Stimulated activated CD8-positive, alpha-beta memory T cell treated with anti-CD3 and anti-CD28 coated beads, Interleukin-12 subunit alpha, Interleukin-12 subunit beta, amount 100 ng/mL, for 1 hour (primary cell): ENCODE data around the gene BTBD9.

Experiments
- DNase-seq: peaks from one replicate; pipeline ENCODE4 v3.0.0-alpha.2; 2020; ENCODE audit warnings: low read depth

Gene BTBD9

GRCh38 chr6:38161754-38162492 lies 477.8 kb downstream of the BTBD9 start:
- DNase-seq, result no peak

DNA sequence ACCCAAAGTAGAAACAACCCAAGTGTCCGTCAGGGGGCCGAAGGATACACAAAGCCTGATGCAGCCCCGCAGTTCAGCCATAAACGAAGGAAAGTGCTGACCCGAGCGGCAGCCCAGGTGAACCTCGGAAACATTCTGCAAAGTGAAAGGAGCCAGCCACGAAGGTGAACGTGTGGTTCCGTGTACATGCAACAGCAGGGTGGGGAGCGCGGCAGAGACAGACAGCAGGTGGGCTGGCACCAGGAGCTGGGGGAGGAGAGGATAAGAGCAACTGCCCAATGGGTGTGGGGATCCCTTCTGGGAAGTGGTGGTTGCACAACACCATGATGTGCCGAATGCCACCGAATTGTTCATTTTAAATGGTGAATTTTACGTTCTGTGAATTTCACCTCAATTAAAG lies 478.4 kb downstream of the BTBD9 start:
- no peak for DNase-seq

- DNase-seq, result no peak
Observed at GRCh38 chr6:38160831-38161230, 478.9 kb downstream of the BTBD9 start.

DNA sequence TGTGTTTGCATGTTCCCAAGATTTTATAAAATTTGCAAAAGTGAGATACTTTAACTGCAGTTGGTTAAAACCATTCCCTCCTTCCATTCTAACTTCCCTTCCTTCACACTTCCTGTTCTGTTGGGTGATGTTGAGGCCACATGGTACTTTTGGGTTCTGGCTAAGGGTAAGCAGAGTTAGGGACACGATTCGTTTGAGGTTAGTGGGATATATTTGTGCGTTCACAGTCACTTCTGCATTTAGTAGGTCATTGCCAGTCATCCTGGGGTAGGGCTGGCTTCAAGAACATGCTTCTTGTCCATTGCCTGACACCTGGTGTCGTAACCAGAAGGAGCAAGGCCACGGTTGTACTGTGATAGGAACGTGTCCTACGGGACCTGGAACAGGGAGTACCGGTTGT lies 480.1 kb downstream of the BTBD9 start:
- no peak for DNase-seq

DNA sequence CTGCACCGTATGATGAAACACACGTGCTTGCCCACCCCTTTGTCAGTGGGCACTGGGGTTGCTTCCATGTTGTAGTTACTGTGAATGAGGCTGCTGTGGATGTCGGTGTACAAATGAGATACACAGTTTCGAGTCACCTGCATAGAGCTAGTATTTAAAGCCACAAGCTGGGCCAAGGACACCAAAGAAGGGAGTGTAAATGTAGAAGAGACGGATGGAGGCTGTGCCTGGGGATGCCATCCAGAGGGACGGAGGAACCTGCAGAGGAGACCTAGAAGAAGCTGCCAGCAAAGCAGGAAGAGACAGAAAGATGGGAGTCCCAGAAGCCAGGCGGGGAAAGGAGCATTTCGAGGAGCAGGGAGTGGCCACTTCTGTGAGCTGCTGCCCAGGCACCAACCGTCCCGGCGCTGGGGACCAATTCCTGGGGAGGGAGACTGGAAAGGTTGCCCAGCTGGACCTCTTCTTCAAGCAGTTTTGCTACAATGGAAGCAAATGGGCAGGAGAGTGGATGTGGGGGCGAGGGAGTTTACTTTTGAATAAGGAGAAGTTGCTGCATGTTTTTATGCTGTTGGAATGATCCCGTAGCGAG lies 480.9 kb downstream of the BTBD9 start:
- no peak for DNase-seq

DNA sequence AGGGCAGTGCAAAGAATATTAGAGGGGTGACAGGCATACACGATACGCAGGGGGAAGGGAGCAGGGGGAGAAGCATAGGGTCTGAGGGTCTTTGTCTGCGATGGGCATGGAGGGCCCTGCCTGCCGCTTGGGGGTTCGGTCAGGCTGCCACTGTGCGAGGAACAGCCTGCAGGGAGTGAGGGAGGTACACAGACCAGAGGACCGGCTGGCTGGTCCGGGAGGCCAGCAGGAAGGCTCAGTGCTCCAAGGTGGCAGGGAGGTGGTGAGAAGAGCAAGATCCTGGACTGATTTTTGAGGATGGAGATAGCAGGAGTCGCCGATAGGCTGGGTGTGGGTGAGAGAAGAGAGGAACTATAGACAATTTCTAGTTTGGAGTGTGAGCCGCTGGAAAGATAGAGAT lies 481.8 kb downstream of the BTBD9 start:
- no peak for DNase-seq

DNA sequence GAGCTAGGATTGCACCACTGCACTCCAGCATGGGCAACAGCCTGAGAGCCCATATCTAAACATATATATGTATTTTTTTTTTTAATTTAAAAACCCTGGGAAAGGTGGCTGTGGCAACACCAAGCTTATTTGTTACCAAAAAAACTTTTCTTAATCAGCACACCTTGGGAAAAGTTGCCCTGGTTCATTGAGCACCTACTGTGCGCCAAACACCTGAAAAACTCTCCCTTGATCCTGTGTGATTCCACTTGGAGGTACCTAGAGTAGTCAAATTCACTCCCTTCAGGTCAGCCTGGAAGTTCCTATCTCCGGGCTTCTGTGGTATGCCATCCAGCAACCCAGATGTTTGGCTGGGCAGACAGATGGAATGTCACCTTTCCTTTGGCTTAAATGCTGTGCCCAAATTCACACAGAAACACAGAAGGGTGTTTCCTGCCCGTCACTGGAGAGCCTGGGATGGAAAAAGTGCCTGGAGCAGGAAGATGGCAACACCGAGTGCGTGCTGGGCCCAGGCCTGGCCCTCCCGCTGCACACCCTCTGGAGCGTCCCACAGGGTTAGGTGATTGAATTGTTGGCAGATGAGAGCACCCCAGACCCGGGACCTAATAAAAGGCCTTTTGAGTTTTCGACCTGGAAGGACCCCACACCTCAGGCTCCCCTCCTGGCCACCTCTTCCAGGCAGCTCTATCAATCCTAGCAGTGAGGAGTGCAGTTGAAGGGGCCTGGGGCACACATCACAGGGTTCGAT lies 482.7 kb downstream of the BTBD9 start:
- no peak for DNase-seq

DNA sequence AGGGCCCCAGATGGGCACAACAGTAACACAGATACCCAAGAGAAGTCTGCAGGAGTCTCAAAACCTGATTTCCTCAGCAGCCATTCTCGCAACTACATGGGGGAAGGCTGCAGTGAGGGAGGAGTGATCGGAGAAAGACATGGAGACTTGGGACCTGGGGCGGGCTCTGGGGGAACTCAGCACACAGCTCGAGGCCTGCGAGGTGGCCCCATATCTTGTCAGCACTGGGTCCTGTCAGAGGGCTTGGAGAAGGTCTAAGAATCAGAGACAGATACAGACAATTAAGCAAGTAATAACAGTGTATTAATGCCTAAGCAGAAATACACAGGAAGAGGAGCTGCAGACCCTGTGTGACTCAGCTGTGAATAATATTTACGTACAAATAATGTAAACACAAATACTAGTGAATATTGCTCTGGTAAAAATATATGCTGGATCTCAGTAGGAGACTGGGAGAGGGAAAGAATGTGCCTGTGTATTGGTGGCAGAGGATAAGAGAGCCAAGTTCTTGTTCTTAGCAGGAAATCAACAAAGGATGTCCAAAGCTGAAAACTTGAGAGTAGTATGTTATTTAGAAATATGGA lies 484.0 kb downstream of the BTBD9 start:
- no peak for DNase-seq

GRCh38 chr6:38155144-38155543 lies 484.6 kb downstream of the BTBD9 start:
- no peak for DNase-seq

DNA sequence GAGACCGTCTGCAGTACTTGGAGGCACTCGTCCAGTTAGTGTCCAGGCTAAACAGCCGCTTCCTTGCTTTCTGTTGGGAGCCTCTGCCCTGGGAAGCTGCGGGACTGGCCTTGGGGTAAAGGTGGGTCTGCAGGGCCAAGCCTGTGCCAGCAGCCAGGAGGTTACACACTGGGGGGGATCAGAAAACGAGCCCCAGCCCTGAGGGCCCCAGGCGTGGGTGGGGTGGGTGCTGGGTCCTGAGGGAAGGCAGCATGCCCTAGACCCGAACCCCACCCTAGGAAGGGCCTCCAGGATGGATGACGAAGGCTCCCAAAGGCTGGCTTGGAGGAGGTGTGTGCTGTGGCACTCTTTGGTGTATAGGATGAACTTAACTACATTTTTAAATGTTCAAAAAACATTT lies 485.0 kb downstream of the BTBD9 start:
- no peak for DNase-seq

DNA sequence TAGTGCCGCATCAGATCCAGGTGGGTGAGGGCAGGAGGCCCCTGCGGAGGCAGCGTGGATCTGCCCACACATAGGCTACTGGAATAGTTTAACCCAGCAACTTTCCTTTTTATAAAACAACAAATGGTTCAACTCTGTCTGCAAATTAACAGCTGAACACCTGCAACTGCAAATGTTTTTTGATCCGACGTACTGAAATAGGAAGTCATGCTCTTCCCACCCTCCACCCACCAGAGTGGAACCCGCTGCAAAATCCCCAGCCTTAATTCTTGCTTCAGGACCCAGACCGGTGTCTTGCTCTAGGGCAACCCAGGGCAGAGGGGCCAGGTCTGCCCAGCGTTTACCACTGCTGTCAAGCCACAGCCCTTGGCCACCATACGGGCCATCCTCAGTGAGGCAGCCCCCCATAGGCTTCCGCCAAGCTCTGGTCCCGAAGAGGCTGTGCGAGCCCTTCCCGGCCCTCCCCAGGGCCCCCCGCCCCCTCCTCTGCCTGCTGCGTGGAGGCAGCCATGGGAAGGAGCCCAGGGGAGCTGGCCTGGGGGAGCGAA lies 485.9 kb downstream of the BTBD9 start:
- DNase-seq, result no peak

DNA sequence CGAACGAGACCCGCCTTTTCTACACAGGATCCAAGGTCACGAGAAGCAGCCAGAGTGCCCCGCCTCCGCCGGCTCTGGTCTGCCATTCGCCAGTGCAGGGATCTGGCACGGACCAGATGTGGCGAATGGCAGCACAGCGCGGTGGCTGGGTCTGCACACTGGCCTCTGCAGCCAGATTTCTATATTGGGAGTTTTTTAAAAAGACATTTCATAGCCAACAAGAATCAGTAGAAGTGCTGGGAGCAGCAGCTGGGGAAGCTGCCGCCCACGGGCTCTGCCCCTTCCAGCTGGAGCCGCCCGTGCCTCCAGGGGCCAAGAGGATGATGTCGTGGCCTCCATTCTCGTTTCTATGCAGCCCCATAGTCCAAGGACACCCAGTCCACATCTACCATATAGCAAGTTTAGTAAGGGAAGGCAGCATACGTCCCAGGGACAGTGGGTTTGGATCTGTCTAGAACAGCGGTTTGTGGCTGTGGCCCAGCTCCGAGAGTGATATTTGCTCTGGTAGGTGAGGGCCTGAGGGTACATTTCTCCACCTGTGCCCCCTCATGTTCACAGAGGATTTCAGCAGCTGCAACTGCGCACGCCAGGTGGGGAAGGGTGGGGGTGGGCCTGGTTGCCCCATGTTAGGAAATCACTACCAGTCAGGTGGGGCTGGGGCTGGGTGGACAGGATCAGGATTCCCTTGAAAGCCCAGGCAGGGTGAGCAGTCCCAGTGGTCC lies 486.5 kb downstream of the BTBD9 start:
- DNase-seq, result no peak

DNA sequence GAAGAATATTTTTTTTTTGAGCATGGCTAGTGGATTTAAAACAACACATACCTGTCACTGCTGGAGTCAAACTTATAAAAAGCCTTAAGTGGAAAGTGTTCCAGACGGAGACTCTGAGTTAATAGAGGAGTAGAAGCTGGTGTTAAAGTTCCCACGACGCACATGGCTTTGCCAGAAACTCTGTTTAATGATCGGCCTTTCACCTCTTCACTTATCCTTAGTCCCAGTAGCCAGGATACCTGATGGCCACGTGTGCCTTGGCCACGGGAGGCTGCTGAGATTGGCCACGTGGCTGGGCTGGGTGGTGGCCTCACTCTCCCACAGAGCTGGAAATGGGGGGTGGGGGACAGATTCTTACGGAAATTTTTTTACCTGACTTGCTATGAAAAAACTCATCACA lies 487.1 kb downstream of the BTBD9 start:
- no peak for DNase-seq

- DNase-seq, result no peak
Observed at GRCh38 chr6:38151580-38152500, 487.9 kb downstream of the BTBD9 start.

DNA sequence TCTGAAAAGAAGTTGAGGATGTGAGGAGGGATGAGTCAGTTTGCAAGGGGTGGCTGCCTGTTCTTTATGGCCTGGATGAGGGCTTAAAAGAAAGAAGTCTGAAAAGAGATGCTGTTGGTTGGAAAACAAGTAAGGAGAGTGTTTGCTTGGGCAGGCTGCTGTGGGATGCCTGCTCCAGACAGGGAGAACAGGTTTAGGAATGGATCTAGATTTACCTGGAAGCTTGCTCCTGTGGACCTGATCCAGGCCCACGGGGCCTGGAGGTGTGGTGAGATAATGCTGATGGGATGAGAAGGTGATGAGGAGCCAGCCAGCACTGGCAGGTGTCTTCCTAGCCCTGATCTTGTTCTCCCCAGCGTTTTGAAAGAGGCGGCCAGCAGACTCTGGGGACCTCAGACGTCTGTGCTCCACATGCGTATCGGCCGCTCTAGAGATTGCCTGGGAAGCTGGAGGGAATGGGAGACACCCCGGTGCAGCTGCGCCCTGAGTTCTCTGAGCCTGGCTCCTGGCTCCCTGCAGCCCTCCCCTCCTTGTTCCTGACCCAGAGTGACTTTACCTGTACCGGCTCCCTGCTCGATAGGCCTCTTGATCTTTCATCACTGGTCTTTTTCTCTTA lies 488.9 kb downstream of the BTBD9 start:
- DNase-seq, result no peak

- DNase-seq, result no peak
Observed at GRCh38 chr6:38150021-38150420, 489.7 kb downstream of the BTBD9 start.

DNA sequence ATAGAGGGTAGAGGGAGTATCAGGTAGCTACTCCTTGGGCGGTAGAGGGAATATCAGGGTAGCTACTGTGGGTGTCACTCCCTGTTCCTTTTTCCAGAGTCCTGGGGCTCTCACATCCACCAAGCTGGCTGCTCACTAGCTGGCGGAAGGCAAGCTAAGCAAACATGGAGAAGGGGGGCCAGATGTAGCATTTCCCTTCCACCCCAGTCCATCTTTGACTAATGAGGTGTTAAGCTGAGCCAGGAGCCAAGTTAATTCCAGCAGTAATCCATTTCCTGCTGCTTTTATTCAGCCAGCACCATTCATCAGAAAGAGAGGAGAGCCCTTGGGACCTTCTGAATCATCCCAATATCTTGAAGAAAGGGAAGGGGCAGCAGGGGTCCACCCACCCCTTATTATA lies 490.2 kb downstream of the BTBD9 start:
- DNase-seq, result no peak

GRCh38 chr6:38148606-38149005 lies 491.1 kb downstream of the BTBD9 start:
- DNase-seq, result no peak

DNA sequence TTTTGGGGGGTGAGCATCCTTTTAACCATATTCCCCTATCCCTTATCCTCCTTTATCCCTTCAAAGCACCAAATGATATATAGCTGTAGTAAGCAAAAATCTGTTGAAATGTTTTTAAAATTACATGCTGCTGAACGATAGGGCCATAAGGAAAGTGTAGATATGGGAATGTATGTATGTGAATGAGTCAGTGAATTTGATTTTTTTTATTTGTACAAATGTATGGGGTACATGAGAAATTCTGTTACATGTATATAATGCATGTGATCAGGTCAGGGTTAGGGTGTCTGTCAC lies 493.0 kb downstream of the BTBD9 start:
- DNase-seq, result no peak

DNA sequence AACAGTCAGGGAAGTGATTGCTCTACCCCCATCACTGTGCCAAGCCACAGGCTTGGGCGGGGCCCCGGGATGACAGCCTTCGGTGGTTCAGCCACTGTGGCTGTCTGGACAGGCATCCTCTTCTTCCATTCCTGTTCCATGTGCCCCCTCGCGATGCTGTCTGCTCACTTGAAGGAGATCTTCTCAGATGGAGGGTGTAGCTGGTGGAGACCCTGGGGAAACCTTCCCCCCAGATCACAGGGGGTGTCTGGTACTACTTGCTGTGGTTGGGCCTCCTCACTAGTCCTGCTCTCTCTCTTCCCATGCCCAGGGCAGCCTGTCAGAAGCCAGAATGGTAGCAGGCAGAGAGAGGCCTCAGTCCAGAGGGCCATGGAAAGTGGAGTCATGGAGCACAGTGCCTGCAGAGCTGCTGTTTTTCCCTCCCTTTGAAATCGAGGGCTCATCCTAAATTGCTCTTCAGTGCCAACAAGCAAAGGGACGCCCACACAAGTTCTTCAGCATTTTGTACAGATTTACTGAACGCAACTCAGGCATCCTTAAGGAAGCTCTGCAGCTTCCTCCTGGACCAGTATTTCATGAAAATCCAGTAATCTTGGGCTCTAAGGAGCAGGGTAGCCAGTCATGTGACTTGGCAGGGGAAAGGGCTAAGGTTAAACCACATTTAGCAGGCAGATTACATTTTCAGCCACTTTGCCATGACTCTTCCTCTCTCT lies 493.6 kb downstream of the BTBD9 start:
- DNase-seq, result no peak
